ENCODE results near the gene ATP8A2.
A peak's percentile ranks its signal among the peaks of the same experiment; 100 is the strongest.

Gene ATP8A2

GRCh38 chr13:26015271-26016125 is 643.7 kb downstream of the ATP8A2 start:
- CTCF ChIA-PET: no interaction called here
- POLR2A ChIA-PET: no interaction called here
- DNase-seq (ENCODE audit: extremely low spot score): no peak
- TF ChIP-seq CTCF (IDR thresholded peaks at IDR 0.05; ENCODE audit: control extremely low read depth, extremely low read depth, low read depth, missing control alignments): no peak

DNA sequence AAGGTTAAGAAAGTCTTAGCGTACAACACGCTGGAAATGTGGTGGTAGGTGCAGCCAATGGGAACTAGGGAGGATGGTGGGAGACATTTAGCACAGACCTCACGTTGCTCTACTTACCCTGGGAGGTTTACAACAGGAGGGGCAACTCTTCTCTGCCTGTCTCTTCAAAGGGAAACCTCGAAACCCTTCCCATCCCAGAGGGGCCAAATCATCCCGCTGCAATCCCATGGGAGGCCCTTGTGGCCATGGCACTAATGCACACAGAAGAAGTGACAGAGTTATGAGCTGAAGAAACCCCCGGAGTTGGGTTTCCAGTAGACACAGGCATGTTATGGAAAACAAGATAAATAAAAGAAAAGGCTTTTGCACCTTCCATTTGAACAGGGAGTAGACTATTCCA is 644.4 kb downstream of the ATP8A2 start:
- DNase-seq (ENCODE audit: extremely low spot score): no peak
- POLR2A ChIA-PET: no interaction called here
- TF ChIP-seq CTCF (IDR thresholded peaks at IDR 0.05; ENCODE audit: control extremely low read depth, extremely low read depth, low read depth, missing control alignments): no peak
- CTCF ChIA-PET: no interaction called here

GRCh38 chr13:26017196-26017921 is 645.6 kb downstream of the ATP8A2 start:
- DNase-seq (ENCODE audit: extremely low spot score): peak; percentile 4
- ChIA-PET POLR2A (no interaction called here), CTCF (interaction anchor here (1.3 kb wide), 1 partner anchor 12 kb away, joined by 5 read pairs; no protein-coding TSS in a partner anchor)
- no peak for TF ChIP-seq CTCF (IDR thresholded peaks at IDR 0.05; ENCODE audit: control extremely low read depth, extremely low read depth, low read depth, missing control alignments)

- peak; percentile 6 for DNase-seq (ENCODE audit: extremely low spot score)
- ChIA-PET CTCF (interaction anchor here (1.3 kb wide), 1 partner anchor 11 kb away, joined by 5 read pairs; no protein-coding TSS in a partner anchor), POLR2A (no interaction called here)
- no peak for TF ChIP-seq CTCF (IDR thresholded peaks at IDR 0.05; ENCODE audit: control extremely low read depth, extremely low read depth, low read depth, missing control alignments)
These were observed 646.3 kb downstream of the ATP8A2 start for GRCh38 chr13:26017932-26018665.

- ChIA-PET CTCF (interaction anchor here (1.4 to 1.5 kb wide), 2 partner anchors 10 to 16 kb away, joined by 3 to 4 read pairs; no protein-coding TSS in a partner anchor), POLR2A (no interaction called here)
- TF ChIP-seq CTCF (IDR thresholded peaks at IDR 0.05; ENCODE audit: control extremely low read depth, extremely low read depth, low read depth, missing control alignments): no peak
- DNase-seq (ENCODE audit: extremely low spot score): no peak
These were observed 647.5 kb downstream of the ATP8A2 start for GRCh38 chr13:26019251-26019650.
